ENCODE data around the gene ZPBP.

- TF ChIP-seq CTCF (IDR thresholded peaks at IDR 0.05) (no peak), EZH2 (IDR thresholded peaks at IDR 0.05; ENCODE audit: borderline replicate concordance, insufficient read depth, low read depth, low read length, poor library complexity, severe bottlenecking) (no peak)
These were observed 181.1 kb downstream of the ZPBP start for GRCh38 chr7:49911909-49912308.

All from B cell (primary cell).